H1 (cell line): ENCODE results near the gene CD7. TPM values are rescaled to one million over a fixed set of nuclear protein-coding genes. Genes with fewer than 3 reads are reported as not detected.

Source experiments
- CTCF ChIA-PET: fragments of 300-600 bp; sonication (Branson Sonifier 250); formaldehyde crosslinking; loops from one replicate; lab custom pipeline; 2021; ENCODE audit not compliant: partially characterized antibody; lab: Charles Lee
- POLR2A ChIA-PET: fragments of 300-600 bp; sonication (Branson Sonifier 250); formaldehyde crosslinking; loops from one replicate; lab custom pipeline; 2021; ENCODE audit warnings: inconsistent platforms; ENCODE audit not compliant: partially characterized antibody; lab: Charles Lee
- DNase-seq, 2 experiments: peaks; one replicate each; pipeline versions ENCODE4 v3.0.0 to v3.0.0-alpha.2; 2010 to 2022; ENCODE audit warnings: low spot score in 2 of 2, low read depth in 1 of 2, mixed read lengths in 1 of 2
- FAIRE-seq: peaks from 2 replicates; lab custom pipeline; 2011; peaks lifted over from hg19 to GRCh38; lab: Jason Lieb, UNC
- H2AFZ ChIP-seq: 2 replicates; pipeline ENCODE4 v1.8.1; 2012; ENCODE audit warnings: low read length, inconsistent platforms
- H2AK5ac ChIP-seq: 2 replicates; pipeline ENCODE4 v1.6.1; 2013; ENCODE audit warnings: low read depth, low read length
- H2BK120ac ChIP-seq: replicated peaks from 2 replicates; pipeline ENCODE3; 2013; ENCODE audit warnings: low read depth, low read length, inconsistent platforms
- H2BK12ac ChIP-seq: 2 replicates; pipeline ENCODE4 v1.6.1; 2013; ENCODE audit warnings: low read depth, low read length
- H2BK15ac ChIP-seq: 2 replicates; pipeline ENCODE4 v1.6.1; 2013; ENCODE audit warnings: low read length
- H2BK20ac ChIP-seq: 2 replicates; pipeline ENCODE4 v1.6.1; 2013; ENCODE audit warnings: low read length
- H2BK5ac ChIP-seq: 2 replicates; pipeline ENCODE4 v1.6.1; 2013; ENCODE audit warnings: low read depth, low read length
- H3K14ac ChIP-seq: 2 replicates; pipeline ENCODE4 v1.6.1; 2013; ENCODE audit warnings: inconsistent platforms; ENCODE audit not compliant: insufficient read length
- H3K18ac ChIP-seq: 2 replicates; pipeline ENCODE4 v1.6.1; 2013; ENCODE audit warnings: low read length; ENCODE audit errors: extremely low read depth
- H3K23ac ChIP-seq: 2 replicates; pipeline ENCODE4 v1.6.1; 2013; ENCODE audit warnings: inconsistent platforms; ENCODE audit not compliant: insufficient read length
- H3K23me2 ChIP-seq: 2 replicates; pipeline ENCODE4 v1.6.1; 2013; ENCODE audit warnings: low read depth, low read length
- H3K27ac ChIP-seq: 2 replicates; pipeline ENCODE4 v1.6.1; 2011; ENCODE audit warnings: low read depth, low read length, inconsistent platforms
- H3K27me3 ChIP-seq, 4 experiments: replicated peaks in 1 of 4; 1 replicate in 1 of 4; 2 replicates in 3 of 4; pipeline versions ENCODE4 v1.6.1 to v1.8.1; 2011 to 2013; ENCODE audit warnings: low read length in 3 of 4, mild to moderate bottlenecking in 3 of 4, inconsistent platforms in 2 of 4, mixed read lengths in 2 of 4, moderate library complexity in 1 of 4; ENCODE audit not compliant: control insufficient read depth in 3 of 4, insufficient read depth in 3 of 4; ENCODE audit errors: extremely low read depth in 1 of 4
- H3K36me3 ChIP-seq, 4 experiments: 2 replicates each; pipeline versions ENCODE4 v1.6.1 to v1.8.1; 2011 to 2013; ENCODE audit warnings: mild to moderate bottlenecking in 4 of 4, low read length in 3 of 4, moderate library complexity in 2 of 4, control low read depth in 1 of 4, inconsistent platforms in 1 of 4; ENCODE audit not compliant: insufficient read depth in 4 of 4, control insufficient read depth in 2 of 4
- H3K4ac ChIP-seq: replicated peaks from 2 replicates; pipeline ENCODE3; 2013; ENCODE audit warnings: low read length, low read depth, mixed read lengths, inconsistent platforms; ENCODE audit not compliant: insufficient read length
- H3K4me1 ChIP-seq, 4 experiments: replicated peaks in 1 of 4; 1 replicate in 1 of 4; 2 replicates in 3 of 4; pipeline versions ENCODE4 v1.6.1 to v1.8.1; 2011 to 2013; ENCODE audit warnings: low read length in 3 of 4, inconsistent platforms in 2 of 4, mixed read lengths in 1 of 4; ENCODE audit not compliant: insufficient read depth in 4 of 4, control insufficient read depth in 3 of 4
- H3K4me2 ChIP-seq, 2 experiments: 2 replicates each; pipeline versions ENCODE4 v1.6.1 to v1.8.1; 2011 to 2013; ENCODE audit warnings: low read depth in 2 of 2, low read length in 2 of 2, control low read depth in 1 of 2, inconsistent platforms in 1 of 2, mild to moderate bottlenecking in 1 of 2; ENCODE audit not compliant: insufficient read depth in 1 of 2
- H3K4me3 ChIP-seq, 4 experiments: fragments of 200-600, 300-600 bp in 1 of 4; sonication (generic), shearing (Covaris generic), sonication (Bioruptor Twin) in 1 of 4; 2 replicates each; pipeline versions ENCODE4 v1.5.1 to v1.8.1; 2011 to 2016; ENCODE audit warnings: low read length in 4 of 4, low read depth in 3 of 4, control low read depth in 2 of 4, inconsistent platforms in 2 of 4, mild to moderate bottlenecking in 2 of 4, mixed read lengths in 1 of 4, moderate library complexity in 1 of 4; ENCODE audit not compliant: insufficient read depth in 2 of 4; ENCODE audit errors: extremely low read depth in 1 of 4
- H3K56ac ChIP-seq: replicated peaks from 2 replicates; pipeline ENCODE3; 2013; ENCODE audit warnings: low read depth, mild to moderate bottlenecking, mixed read lengths, low read length, inconsistent platforms; ENCODE audit not compliant: insufficient read length
- H3K79me1 ChIP-seq: 2 replicates; pipeline ENCODE4 v1.6.1; 2013; ENCODE audit warnings: low read depth, low read length, control low read depth
- H3K79me2 ChIP-seq, 2 experiments: 2 replicates each; pipeline versions ENCODE4 v1.6.1 to v1.8.1; 2012 to 2013; ENCODE audit warnings: low read length in 2 of 2, mild to moderate bottlenecking in 2 of 2, inconsistent platforms in 1 of 2; ENCODE audit not compliant: insufficient read depth in 2 of 2, control insufficient read depth in 1 of 2
- H3K9ac ChIP-seq, 4 experiments: replicated peaks in 1 of 4; 1 replicate in 1 of 4; 2 replicates in 3 of 4; pipeline versions ENCODE4 v1.6.1 to v1.8.1; 2011 to 2013; ENCODE audit warnings: low read depth in 3 of 4, low read length in 3 of 4, control low read depth in 2 of 4, mild to moderate bottlenecking in 2 of 4, moderate library complexity in 2 of 4, inconsistent platforms in 1 of 4; ENCODE audit errors: extremely low read depth in 1 of 4
- H3K9me3 ChIP-seq, 2 experiments: 2 replicates each; pipeline versions ENCODE4 v1.6.1 to v1.8.1; 2012 to 2013; ENCODE audit warnings: mild to moderate bottlenecking in 2 of 2, moderate library complexity in 2 of 2, control low read depth in 1 of 2, inconsistent platforms in 1 of 2, low read depth in 1 of 2, low read length in 1 of 2, mixed read lengths in 1 of 2; ENCODE audit not compliant: insufficient read depth in 2 of 2
- H4K20me1 ChIP-seq, 2 experiments: replicated peaks in 1 of 2; 2 replicates each; pipeline versions ENCODE3 to v1.8.1; 2011 to 2013; ENCODE audit warnings: inconsistent platforms in 2 of 2, low read length in 2 of 2, mild to moderate bottlenecking in 1 of 2; ENCODE audit not compliant: insufficient read depth in 2 of 2, control insufficient read depth in 1 of 2
- H4K5ac ChIP-seq: 2 replicates; pipeline ENCODE4 v1.6.1; 2013; ENCODE audit warnings: low read length, low read depth, mixed read lengths, inconsistent platforms; ENCODE audit not compliant: insufficient read length
- H4K8ac ChIP-seq: 2 replicates; pipeline ENCODE4 v1.8.0; 2013; ENCODE audit warnings: mild to moderate bottlenecking, moderate library complexity, low read length, inconsistent platforms; ENCODE audit not compliant: insufficient read depth; ENCODE audit errors: extremely low read depth
- H4K91ac ChIP-seq: replicated peaks from 2 replicates; pipeline ENCODE3; 2013; ENCODE audit warnings: low read length, mixed read lengths, inconsistent platforms; ENCODE audit not compliant: insufficient read length
- BCL11A ChIP-seq, 2 experiments: IDR thresholded peaks; one replicate each; pipeline ENCODE4 v1.6.1; 2011; ENCODE audit warnings: low read depth in 2 of 2, low read length in 2 of 2, mild to moderate bottlenecking in 2 of 2
- CBX8 ChIP-seq: fragments of 300-800, 300-1000 bp; sonication (generic); IDR thresholded peaks from 2 replicates; pipeline ENCODE4 v1.7.1; 2016; ENCODE audit warnings: low read depth, low read length, borderline replicate concordance
- CHD1 ChIP-seq: IDR thresholded peaks from 2 replicates; pipeline ENCODE4 v1.6.1; 2012; ENCODE audit warnings: low read depth, low read length, improper control_type of control experiment
- CREB1 ChIP-seq: IDR thresholded peaks from 2 replicates; pipeline ENCODE4 v1.6.1; 2012; ENCODE audit warnings: inconsistent platforms
- EGR1 ChIP-seq: IDR thresholded peaks from 2 replicates; pipeline ENCODE4 v1.6.1; 2011; ENCODE audit warnings: low read depth, low read length, borderline replicate concordance
- POLR2AphosphoS5 ChIP-seq: IDR thresholded peaks from 2 replicates; pipeline ENCODE4 v1.6.1; 2011; ENCODE audit warnings: low read depth, low read length
- RAD21 ChIP-seq, 2 experiments: IDR thresholded peaks in 1 of 2; conservative IDR thresholded peaks in 1 of 2; 2 replicates each; pipeline ENCODE4 v1.6.1; 2011; ENCODE audit warnings: low read depth in 2 of 2, low read length in 2 of 2, improper control_type of control experiment in 1 of 2, inconsistent platforms in 1 of 2, mild to moderate bottlenecking in 1 of 2, moderate library complexity in 1 of 2
- SIN3A ChIP-seq, 2 experiments: IDR thresholded peaks in 1 of 2; conservative IDR thresholded peaks in 1 of 2; 2 replicates each; pipeline ENCODE4 v1.6.1; 2011 to 2012; ENCODE audit warnings: low read length in 2 of 2, improper control_type of control experiment in 1 of 2, low read depth in 1 of 2, mild to moderate bottlenecking in 1 of 2
- SIRT6 ChIP-seq: IDR thresholded peaks from one replicate; pipeline ENCODE4 v1.7.1; 2012; ENCODE audit warnings: low read length, inconsistent platforms
- TCF12 ChIP-seq: IDR thresholded peaks from 2 replicates; pipeline ENCODE4 v1.6.1; 2011; ENCODE audit warnings: low read depth, mild to moderate bottlenecking, low read length
- TEAD4 ChIP-seq: IDR thresholded peaks from 2 replicates; pipeline ENCODE4 v1.6.1; 2012; ENCODE audit warnings: low read depth, low read length, inconsistent platforms, mixed read lengths
- YY1 ChIP-seq: IDR thresholded peaks from 2 replicates; pipeline ENCODE4 v1.6.1; 2011; ENCODE audit warnings: low read depth, mild to moderate bottlenecking, low read length
- WGBS, 2 experiments: shearing (Covaris generic) in 1 of 2; methylation state at CpG; one replicate each; pipeline versions ENCODE4 v1.1.6 to v1.1.7; 2013 to 2015; ENCODE audit warnings: low lambda C conversion rate in 2 of 2, mixed read lengths in 2 of 2, inconsistent platforms in 1 of 2, low coverage in 1 of 2, missing lambda C conversion rate in 1 of 2; ENCODE audit not compliant: insufficient replicate concordance in 2 of 2, insufficient coverage in 1 of 2, insufficient read length in 1 of 2; ENCODE audit errors: extremely low coverage in 1 of 2, missing lambda C conversion rate in 1 of 2; 5-methylcytosine and 5-hydroxymethylcytosine counted together
- polyA plus RNA-seq, 7 experiments: library from polyadenylated mRNA; depleted of rRNA in 3 of 7; stranded (reverse) in 5 of 7; unstranded in 2 of 7; fragments of >200 nt in 5 of 7; fragments of 200-250 nt in 2 of 7; gene quantifications; 1 replicate in 5 of 7; 2 replicates in 1 of 7; 4 replicates in 1 of 7; pipeline versions ENCODE4 v1.2.1 to v1.2.3, GENCODE V29; 2011 to 2013; ENCODE audit warnings: missing spikeins in 2 of 7, mixed read lengths in 2 of 7
- total RNA-seq: library from RNA; stranded (reverse); fragmentation: NEBNext Ultra II Directional; extraction: Animal tissue kit (Norgen Biotek cat#: 25700); gene quantifications from 2 replicates; pipeline ENCODE4 v1.2.1, GENCODE V29; 2021
- TF ChIP-seq, protein P1 (sequence below): IDR thresholded peaks from 2 replicates; pipeline ENCODE4 v1.6.1; 2012; ENCODE audit warnings: inconsistent platforms

The CD7 gene
- total and polyA plus RNA-seq, 2 of the 8 experiments (the other 6 are each of a cell fraction or from before 2014, with no cell fraction given) = 0.83 to 0.86 TPM

DNA sequence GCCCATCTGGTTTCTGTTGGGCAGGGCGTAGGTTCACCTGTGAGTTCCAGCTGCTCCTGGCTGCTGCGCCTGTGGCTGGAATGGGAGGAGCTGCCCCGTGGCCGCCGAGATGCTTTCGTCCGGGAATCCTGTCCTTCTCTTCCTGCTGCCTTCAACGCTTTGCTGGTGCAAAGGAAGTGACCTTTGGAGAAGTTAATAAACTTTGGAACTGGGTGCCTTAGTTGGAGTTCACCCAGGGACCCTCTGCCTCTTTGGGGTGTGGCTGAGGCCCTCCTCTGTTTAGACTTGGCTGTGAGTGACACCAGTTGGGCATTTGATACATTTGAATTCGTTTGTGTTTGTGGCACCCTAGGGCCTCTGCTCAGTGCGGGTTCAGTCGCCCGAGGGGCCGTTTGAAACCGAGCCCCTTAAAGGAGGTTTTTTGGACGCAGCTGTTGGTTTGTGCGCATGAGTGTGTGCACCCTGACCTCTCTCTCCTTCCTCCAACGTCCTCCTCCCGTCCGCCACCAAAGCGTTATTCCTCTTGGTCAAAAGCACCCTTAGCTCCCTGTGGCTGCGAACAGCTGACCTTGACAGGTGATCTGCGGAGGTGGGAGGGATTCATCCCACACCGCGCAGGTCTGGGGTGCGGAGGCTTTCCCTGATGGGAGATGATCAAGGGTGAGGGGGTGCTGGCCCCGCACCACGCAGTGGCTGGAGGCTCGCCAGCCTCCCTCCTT is 25.1 kb upstream of the CD7 start:
- H3K23me2 ChIP-seq = no peaks in the 10 kb centered on the region
- no peak overlapping the region for H2AFZ ChIP-seq
- H3K4me2 ChIP-seq = no peak overlapping the region
- DNase-seq = no peak
- no peak overlapping the region for H3K4ac ChIP-seq
- H3K36me3 ChIP-seq = no peaks in the 10 kb centered on the region
- 90% methylated on average over 28 of the region's 28 CpGs; no CpG with 5 or more reads in 1 of the 2 experiments for WGBS, 2 experiments
- no peaks in the 10 kb centered on the region for H4K20me1 ChIP-seq
- H4K91ac ChIP-seq = no peak overlapping the region
- H3K56ac ChIP-seq = no peak overlapping the region
- H3K79me1 ChIP-seq = no peaks in the 10 kb centered on the region
- H4K8ac ChIP-seq = no peak overlapping the region
- H3K9ac ChIP-seq = no peak overlapping the region
- H3K79me2 ChIP-seq = no peaks in the 10 kb centered on the region
- no peak for FAIRE-seq
- ChIA-PET CTCF (interaction anchor here (1.0 to 1.8 kb wide), 3 partner anchors 10 to 161 kb away, joined by 3 to 4 read pairs (median 3); no protein-coding TSS in a partner anchor), POLR2A (interaction anchor here (0.6 kb wide), 1 partner anchor 367 kb away, joined by 4 read pairs; no protein-coding TSS in a partner anchor)
- no peak overlapping the region for H4K5ac ChIP-seq
- H2BK12ac ChIP-seq = no peak overlapping the region
- no peak overlapping the region for H3K18ac ChIP-seq
- H2BK20ac ChIP-seq = no peak overlapping the region
- peaks cover 0 to 2% of the 10 kb centered on the region in 2 experiments; a peak in 1 of 4 replicates for H3K9me3 ChIP-seq
- H3K27ac ChIP-seq = no peak overlapping the region
- H3K14ac ChIP-seq = no peak overlapping the region
- no peak overlapping the region for H2BK15ac ChIP-seq
- H2BK5ac ChIP-seq = no peak overlapping the region
- H3K27me3 ChIP-seq = peaks cover 0 to 10% (median 4%) of the 10 kb centered on the region in 4 experiments; a peak in 4 of 7 replicates
- H3K4me3 ChIP-seq = no peak overlapping the region
- peaks cover 0 to 6% (median 2%) of the 10 kb centered on the region in 4 experiments; a peak in 4 of 7 replicates for H3K4me1 ChIP-seq
- no peak overlapping the region for H2AK5ac ChIP-seq
- H2BK120ac ChIP-seq = no peak overlapping the region
- no peak overlapping the region for H3K23ac ChIP-seq
- TF ChIP-seq CHD1 (no peak), TCF12 (no peak), BCL11A (IDR thresholded peaks at IDR 0.05; ENCODE audit: low read depth in 2 of 2, low read length in 2 of 2) (no peak), YY1 (no peak), CREB1 (no peak), CBX8 (no peak), TEAD4 (no peak), SIRT6 (no peak), SIN3A (conservative IDR thresholded peaks at IDR 0.05 in 1 of 2, IDR thresholded peaks at IDR 0.05 in 1 of 2; ENCODE audit: low read depth in 1 of 2, low read length in 2 of 2) (no peak), EGR1 (no peak), RAD21 (IDR thresholded peaks at IDR 0.05 in 1 of 2, conservative IDR thresholded peaks at IDR 0.05 in 1 of 2; ENCODE audit: low read depth in 2 of 2, low read length in 2 of 2) (no peak), POLR2AphosphoS5 (no peak)
- TF ChIP-seq, protein P1, sequence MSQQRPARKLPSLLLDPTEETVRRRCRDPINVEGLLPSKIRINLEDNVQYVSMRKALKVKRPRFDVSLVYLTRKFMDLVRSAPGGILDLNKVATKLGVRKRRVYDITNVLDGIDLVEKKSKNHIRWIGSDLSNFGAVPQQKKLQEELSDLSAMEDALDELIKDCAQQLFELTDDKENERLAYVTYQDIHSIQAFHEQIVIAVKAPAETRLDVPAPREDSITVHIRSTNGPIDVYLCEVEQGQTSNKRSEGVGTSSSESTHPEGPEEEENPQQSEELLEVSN = no peak
